Ovary (tissue), 9 donors: ENCODE data around the gene EEF1A2. TPM values are rescaled to one million over a fixed set of nuclear protein-coding genes. Genes with fewer than 3 reads are reported as not detected.

ENCODE experiments used
- DNase-seq, 5 donors: peaks; one replicate each; pipeline ENCODE4 v3.0.0-alpha.2; 2019 to 2020
- H3K27ac ChIP-seq, 2 donors: fragments of 200-600 bp; one replicate each; pipeline versions ENCODE4 v1.5.1 to v1.8.0; 2019 to 2022
- H3K27me3 ChIP-seq: fragments of 200-600 bp; one replicate; pipeline ENCODE4 v1.8.0; 2022
- H3K36me3 ChIP-seq: fragments of 200-600 bp; sonication (generic); one replicate; pipeline ENCODE4 v1.5.1; 2019
- H3K4me1 ChIP-seq: one replicate; pipeline ENCODE4 v1.8.1; 2013; ENCODE audit warnings: mild to moderate bottlenecking, moderate library complexity; ENCODE audit not compliant: insufficient read depth
- H3K4me3 ChIP-seq: fragments of 200-600 bp; sonication (generic); one replicate; pipeline ENCODE4 v1.5.1; 2017
- H3K9me3 ChIP-seq, 2 donors: fragments of 200-600 bp in 1 of 2; sonication (generic) in 1 of 2; one replicate each; pipeline versions ENCODE4 v1.5.1 to v1.8.1; 2013 to 2019; ENCODE audit warnings: mild to moderate bottlenecking in 1 of 2, moderate library complexity in 1 of 2
- EP300 ChIP-seq: sonication (generic); formaldehyde crosslinking; IDR thresholded peaks from one replicate; pipeline ENCODE4 v1.6.1; 2017; ENCODE audit warnings: antibody characterized with exemption
- POLR2A ChIP-seq: fragments of 450-650 bp; IDR thresholded peaks from one replicate; pipeline ENCODE4 v1.6.1; 2017; ENCODE audit warnings: antibody characterized with exemption, mild to moderate bottlenecking, moderate library complexity
- WGBS, 3 donors: extraction: QIAGEN DNeasy Blood & Tissue Kit in 1 of 3; methylation state at CpG; one replicate each; pipeline versions ENCODE4 v1.1.5 to v1.1.7; 2013 to 2017; 5-methylcytosine and 5-hydroxymethylcytosine counted together
- intact Hi-C, 4 donors: fragments of 100-400 bp; cut with DNase I; formaldehyde crosslinking; loops; one replicate each; pipeline versions ENCODE4 v1.11.0 to v1.15.1; 2022 to 2023
- polyA plus RNA-seq, 2 donors: library from polyadenylated mRNA; stranded (reverse); fragments of 200-250 nt in 1 of 2; fragments of 350-450 nt in 1 of 2; fragmentation: Illumina TruSeq in 1 of 2; extraction: RNeasy Lipid Tissue Mini Kit (QIAGEN cat#74804) in 1 of 2; gene quantifications; one replicate each; pipeline ENCODE4 v1.2.3, GENCODE V29; 2013 to 2014
- total RNA-seq, 7 donors: library from RNA; depleted of rRNA in 2 of 7; stranded (reverse); fragments of >200 nt in 2 of 7; fragmentation: NEBNext Ultra II Directional in 3 of 7; extraction: Animal tissue kit (Norgen Biotek cat#: 25700) in 3 of 7; gene quantifications; one replicate each; pipeline versions ENCODE4 v1.1.0 to v1.2.4, GENCODE V29; 2016 to 2023
- TF ChIP-seq, protein P1 (sequence below), 3 donors: fragments of 450-650 bp in 2 of 3; fragments of 200-600 bp in 1 of 3; IDR thresholded peaks; one replicate each; pipeline versions ENCODE4 v1.5.1 to v1.8.0; 2016 to 2022; ENCODE audit warnings: antibody characterized with exemption in 3 of 3, mild to moderate bottlenecking in 1 of 3
- donor health status: DM: no; HTN: no; CAD: no; lungs with moderate emphysema.
- donor health status: DM: no; HTN: no; CAD: no.
- donor health status: Bipolar disorder and iron deficiency.
- donor health status: DM: yes; HTN: yes; CAD: no.
- donor health status: DM: no; HTN: no; CAD: no.
- donor health status: DM: yes; HTN: yes; CAD: no.

The EEF1A2 gene
- total and polyA plus RNA-seq, 9 donors = 0.25 to 1.3 (median 0.69) TPM

DNA sequence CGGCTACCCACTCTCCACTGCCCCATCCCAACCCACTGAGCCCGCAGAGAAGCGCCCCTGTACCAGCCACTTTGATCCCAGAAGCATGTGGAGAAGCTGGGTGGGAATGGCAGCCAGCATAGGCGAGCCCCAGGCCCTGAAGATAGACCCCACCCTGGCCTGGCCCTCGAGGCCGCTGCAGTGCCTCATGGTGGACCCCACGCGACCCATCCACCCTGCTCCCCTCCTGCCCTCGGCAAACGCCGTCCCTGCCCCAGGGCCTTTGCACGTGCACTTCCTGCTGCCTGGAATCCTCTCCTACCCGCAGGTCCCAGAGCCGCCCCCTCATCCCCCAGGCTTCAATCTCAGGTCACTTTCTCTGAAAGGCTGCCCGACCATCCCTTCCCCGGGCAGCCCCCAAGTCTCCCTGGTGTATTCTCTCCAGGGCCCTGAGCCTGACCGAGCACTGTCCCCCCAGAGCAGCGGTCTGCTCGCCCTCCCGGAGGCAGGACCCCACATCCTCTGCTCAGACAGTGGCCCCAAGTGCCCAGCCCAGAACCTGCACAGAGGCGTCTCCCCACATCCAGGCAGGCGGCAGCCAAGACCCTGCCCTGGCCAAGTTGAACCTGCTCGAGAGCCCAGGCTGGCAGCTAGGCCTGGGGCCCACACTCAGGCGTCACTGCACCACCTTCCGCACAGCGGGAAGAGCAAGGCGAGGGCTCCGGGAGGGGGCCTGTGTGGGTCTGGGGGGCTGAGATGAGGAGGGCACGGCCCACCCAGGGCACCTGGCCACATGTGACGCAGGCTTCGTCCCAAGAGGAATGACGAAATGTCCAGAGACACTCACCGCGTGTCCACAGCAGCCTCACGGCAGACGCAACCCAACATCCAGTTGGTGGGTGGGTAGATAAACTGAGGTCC is 40.5 kb downstream of the EEF1A2 start:
- no peak for DNase-seq
- H3K4me1 ChIP-seq = peaks cover 4% of the 10 kb centered on the region
- WGBS, 3 donors = 83 to 92% (median 83%) methylated on average over 35 to 36 of the region's 36 CpGs
- H3K4me3 ChIP-seq = no peak overlapping the region
- no peak overlapping the region for H3K27ac ChIP-seq
- H3K36me3 ChIP-seq = no peaks in the 10 kb centered on the region
- H3K9me3 ChIP-seq = no peaks in the 10 kb centered on the region
- intact Hi-C loops = no loop called here
- no peaks in the 10 kb centered on the region for H3K27me3 ChIP-seq
- no peak for TF ChIP-seq EP300
- no peak for TF ChIP-seq POLR2A
- TF ChIP-seq, protein P1, sequence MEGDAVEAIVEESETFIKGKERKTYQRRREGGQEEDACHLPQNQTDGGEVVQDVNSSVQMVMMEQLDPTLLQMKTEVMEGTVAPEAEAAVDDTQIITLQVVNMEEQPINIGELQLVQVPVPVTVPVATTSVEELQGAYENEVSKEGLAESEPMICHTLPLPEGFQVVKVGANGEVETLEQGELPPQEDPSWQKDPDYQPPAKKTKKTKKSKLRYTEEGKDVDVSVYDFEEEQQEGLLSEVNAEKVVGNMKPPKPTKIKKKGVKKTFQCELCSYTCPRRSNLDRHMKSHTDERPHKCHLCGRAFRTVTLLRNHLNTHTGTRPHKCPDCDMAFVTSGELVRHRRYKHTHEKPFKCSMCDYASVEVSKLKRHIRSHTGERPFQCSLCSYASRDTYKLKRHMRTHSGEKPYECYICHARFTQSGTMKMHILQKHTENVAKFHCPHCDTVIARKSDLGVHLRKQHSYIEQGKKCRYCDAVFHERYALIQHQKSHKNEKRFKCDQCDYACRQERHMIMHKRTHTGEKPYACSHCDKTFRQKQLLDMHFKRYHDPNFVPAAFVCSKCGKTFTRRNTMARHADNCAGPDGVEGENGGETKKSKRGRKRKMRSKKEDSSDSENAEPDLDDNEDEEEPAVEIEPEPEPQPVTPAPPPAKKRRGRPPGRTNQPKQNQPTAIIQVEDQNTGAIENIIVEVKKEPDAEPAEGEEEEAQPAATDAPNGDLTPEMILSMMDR (IDR thresholded peaks at IDR 0.05) = no peak

DNA sequence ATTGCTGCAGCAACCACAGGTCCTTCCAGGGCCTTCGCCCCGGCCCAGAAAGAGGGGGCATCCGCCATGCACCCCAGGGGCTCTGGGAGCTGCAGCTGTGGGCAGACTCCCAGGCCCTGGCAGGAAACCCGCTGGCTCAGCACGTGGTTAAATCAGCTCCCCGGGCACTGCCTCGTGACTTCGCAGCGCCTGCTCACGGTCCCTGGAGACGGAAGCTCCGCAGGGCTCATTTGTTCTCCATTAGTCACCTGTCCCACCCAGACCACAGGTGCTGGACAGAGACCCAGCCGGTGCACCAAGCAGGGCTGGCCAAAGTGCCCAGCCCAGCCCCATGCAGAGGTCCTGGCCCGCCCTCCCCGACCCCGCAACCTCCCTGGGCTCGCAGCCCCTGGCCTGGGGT is 41.1 kb downstream of the EEF1A2 start:
- peaks cover 4% of the 10 kb centered on the region for H3K4me1 ChIP-seq
- H3K27ac ChIP-seq = no peak overlapping the region
- WGBS, 3 donors = 40 to 46% (median 43%) methylated on average over 12 to 17 of the region's 17 CpGs
- H3K27me3 ChIP-seq = no peaks in the 10 kb centered on the region
- TF ChIP-seq EP300 (no peak), POLR2A (no peak)
- TF ChIP-seq, protein P1 (IDR thresholded peaks at IDR 0.05) = no peak
- no peak overlapping the region for H3K4me3 ChIP-seq
- intact Hi-C loops = no loop called here
- H3K9me3 ChIP-seq = no peaks in the 10 kb centered on the region
- DNase-seq = no peak
- no peaks in the 10 kb centered on the region for H3K36me3 ChIP-seq

DNA sequence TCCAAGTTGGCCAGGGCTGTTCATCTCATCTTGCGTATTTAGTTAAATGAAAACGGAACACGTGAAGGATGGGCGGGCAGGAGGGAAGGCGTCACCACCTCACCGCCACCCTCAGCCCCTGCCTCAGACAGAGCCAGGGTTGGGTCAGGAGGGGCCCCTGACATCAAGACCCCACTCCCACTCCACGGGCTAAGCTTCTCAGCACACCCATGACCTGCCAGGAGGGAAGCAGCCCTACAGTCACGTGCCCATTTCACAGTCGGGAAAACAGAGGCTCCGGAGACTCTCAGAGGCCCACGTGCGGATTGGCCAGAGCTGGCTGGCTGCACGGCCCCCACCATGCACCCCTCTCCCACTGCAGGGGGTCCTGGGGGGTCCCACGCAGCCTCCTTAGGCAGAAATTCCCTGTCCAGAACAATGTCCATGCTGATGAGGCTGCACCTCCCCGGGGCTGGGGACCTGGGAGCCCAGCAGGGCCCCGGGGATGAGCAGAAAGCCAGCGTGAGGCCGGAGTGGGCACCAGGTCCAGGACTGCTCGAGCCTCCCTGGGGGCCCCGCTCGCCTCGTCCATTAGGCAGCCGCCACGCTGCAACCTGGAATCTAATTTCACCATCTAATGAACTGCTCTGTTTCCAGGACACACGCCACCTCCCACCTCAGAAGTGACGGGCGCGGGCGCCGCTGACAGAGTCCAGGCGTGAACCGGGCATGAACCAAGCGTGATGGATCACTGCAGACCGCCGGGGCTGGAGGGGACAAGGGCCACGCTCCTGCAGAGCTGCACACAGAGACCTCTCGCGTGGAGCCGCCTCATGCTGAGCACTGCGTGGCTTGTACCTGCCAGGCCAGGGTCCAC is 42.2 kb downstream of the EEF1A2 start:
- intact Hi-C loops = no loop called here
- Histone ChIP-seq H3K4me1 (peaks cover 4% of the 10 kb centered on the region), H3K36me3 (no peaks in the 10 kb centered on the region), H3K27ac (no peak overlapping the region), H3K9me3 (no peaks in the 10 kb centered on the region), H3K27me3 (no peaks in the 10 kb centered on the region), H3K4me3 (no peak overlapping the region)
- TF ChIP-seq POLR2A = no peak
- TF ChIP-seq, protein P1 (IDR thresholded peaks at IDR 0.05) = no peak
- TF ChIP-seq EP300 = no peak
- no peak for DNase-seq
- 15 to 28% (median 17%) methylated on average over 36 to 40 of the region's 40 CpGs for WGBS, 3 donors

DNA sequence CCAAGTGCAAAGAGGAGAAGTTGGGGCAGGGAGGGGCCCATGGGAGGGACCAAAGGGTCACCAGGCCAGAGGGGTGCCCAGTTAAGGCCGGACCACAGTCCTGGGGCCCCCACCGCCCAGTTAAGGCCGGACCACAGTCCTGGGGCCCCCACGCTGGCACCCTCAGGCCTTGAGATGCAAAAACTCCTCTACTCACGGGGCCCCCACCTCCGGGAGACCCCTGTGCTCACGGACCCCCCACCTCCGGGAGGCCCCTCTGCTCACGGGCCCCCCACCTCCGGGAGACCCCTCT is 43.4 kb downstream of the EEF1A2 start:
- intact Hi-C loops = no loop called here
- 53 to 76% (median 64%) methylated on average over 5 to 10 of the region's 10 CpGs for WGBS, 3 donors
- Histone ChIP-seq H3K4me1 (peaks cover 4% of the 10 kb centered on the region), H3K4me3 (no peak overlapping the region), H3K36me3 (no peaks in the 10 kb centered on the region), H3K27ac (no peak overlapping the region), H3K9me3 (no peaks in the 10 kb centered on the region), H3K27me3 (no peaks in the 10 kb centered on the region)
- TF ChIP-seq POLR2A (no peak), EP300 (no peak)
- TF ChIP-seq, protein P1 (IDR thresholded peaks at IDR 0.05) = no peak
- no peak for DNase-seq
